A549 (cell line): ENCODE results near the gene C1orf115.

Experiments used
- CBX8 ChIP-seq: fragments of 200-600 bp; sonication (generic); IDR thresholded peaks from 2 replicates; pipeline ENCODE4 v1.6.1; 2016
- MAFK ChIP-seq: fragments of 450-650 bp; IDR thresholded peaks from 2 replicates; pipeline ENCODE4 v1.6.1; 2014; ENCODE audit not compliant: partially characterized antibody
- MAX ChIP-seq: IDR thresholded peaks from 2 replicates; pipeline ENCODE4 v1.6.1; 2012
- POLR2A ChIP-seq: IDR thresholded peaks from 2 replicates; pipeline ENCODE4 v1.6.1; 2012; ENCODE audit warnings: mild to moderate bottlenecking, low read length
- TF ChIP-seq, protein P1 (sequence below): fragments of >200 bp; sonication (Bioruptor Twin); formaldehyde crosslinking; IDR thresholded peaks from 3 replicates; pipeline ENCODE4 v1.5.1; 2016

- TF ChIP-seq, protein P1, sequence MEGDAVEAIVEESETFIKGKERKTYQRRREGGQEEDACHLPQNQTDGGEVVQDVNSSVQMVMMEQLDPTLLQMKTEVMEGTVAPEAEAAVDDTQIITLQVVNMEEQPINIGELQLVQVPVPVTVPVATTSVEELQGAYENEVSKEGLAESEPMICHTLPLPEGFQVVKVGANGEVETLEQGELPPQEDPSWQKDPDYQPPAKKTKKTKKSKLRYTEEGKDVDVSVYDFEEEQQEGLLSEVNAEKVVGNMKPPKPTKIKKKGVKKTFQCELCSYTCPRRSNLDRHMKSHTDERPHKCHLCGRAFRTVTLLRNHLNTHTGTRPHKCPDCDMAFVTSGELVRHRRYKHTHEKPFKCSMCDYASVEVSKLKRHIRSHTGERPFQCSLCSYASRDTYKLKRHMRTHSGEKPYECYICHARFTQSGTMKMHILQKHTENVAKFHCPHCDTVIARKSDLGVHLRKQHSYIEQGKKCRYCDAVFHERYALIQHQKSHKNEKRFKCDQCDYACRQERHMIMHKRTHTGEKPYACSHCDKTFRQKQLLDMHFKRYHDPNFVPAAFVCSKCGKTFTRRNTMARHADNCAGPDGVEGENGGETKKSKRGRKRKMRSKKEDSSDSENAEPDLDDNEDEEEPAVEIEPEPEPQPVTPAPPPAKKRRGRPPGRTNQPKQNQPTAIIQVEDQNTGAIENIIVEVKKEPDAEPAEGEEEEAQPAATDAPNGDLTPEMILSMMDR: no peak
- no peak for TF ChIP-seq MAX
- TF ChIP-seq POLR2A: no peak
- peak; percentile 14 for TF ChIP-seq MAFK
- no peak for TF ChIP-seq CBX8
Observed at GRCh38 chr1:220734571-220735326, 44.6 kb downstream of the C1orf115 start.
